Spleen (tissue), 7 donors: ENCODE measurements around the gene TBXAS1.
A peak's percentile ranks its signal among the peaks of the same experiment; 100 is the strongest.

Experiments used
- CTCF ChIP-seq, 11 experiments: fragments of 200-600 bp in 7 of 11; fragments of 450-650 bp in 4 of 11; sonication (generic) in 4 of 11; IDR thresholded peaks in 8 of 11; conservative IDR thresholded peaks in 3 of 11; 1 replicate in 7 of 11; 2 replicates in 4 of 11; pipeline versions ENCODE4 v1.4.0 to v1.8.0; 2016 to 2021; ENCODE audit warnings: antibody characterized with exemption in 11 of 11, inconsistent platforms in 4 of 11, mild to moderate bottlenecking in 1 of 11
- POLR2A ChIP-seq, 3 donors: fragments of 450-650 bp; IDR thresholded peaks; one replicate each; pipeline ENCODE4 v1.5.1; 2017; ENCODE audit warnings: antibody characterized with exemption in 3 of 3, mild to moderate bottlenecking in 1 of 3
- POLR2AphosphoS5 ChIP-seq, 3 donors: sonication (generic); formaldehyde crosslinking; IDR thresholded peaks; one replicate each; pipeline ENCODE4 v1.5.1; 2017; ENCODE audit warnings: antibody characterized with exemption in 3 of 3
- donor health status: DM: no; HTN: no; CAD: no; lungs with moderate emphysema.
- donor health status: DM: no; HTN: no; CAD: no.
- donor health status: DM: no; HTN: no; CAD: no.

- TF ChIP-seq CTCF (IDR thresholded peaks at IDR 0.05 in 8 of 11, conservative IDR thresholded peaks at IDR 0.05 in 3 of 11) (no peak), POLR2A (IDR thresholded peaks at IDR 0.05) (no peak), POLR2AphosphoS5 (IDR thresholded peaks at IDR 0.05) (peak; percentile 52 to 71 (median 63))
Measured at GRCh38 chr7:139875821-139876241, 46.8 kb downstream of the TBXAS1 start.
